Cardiac muscle cell (in vitro differentiated cells and primary cell): Measurements from ENCODE around the gene MYO5B. TPM values are rescaled to one million over a fixed set of nuclear protein-coding genes. Genes with fewer than 3 reads are reported as not detected.

Experiments used
- DNase-seq, 2 donors: peaks; one replicate each; pipeline versions ENCODE4 v3.0.0 to v3.0.0-alpha.2; 2010 to 2017; ENCODE audit warnings: low read depth in 1 of 2, low spot score in 1 of 2
- H3K27ac ChIP-seq: fragments of 200-600 bp; sonication (generic); 2 replicates; pipeline ENCODE4 v1.5.1; 2016
- H3K27me3 ChIP-seq: fragments of 200-600 bp; sonication (generic); 2 replicates; pipeline ENCODE4 v1.6.0; 2016; ENCODE audit warnings: control low read depth
- H3K36me3 ChIP-seq: fragments of 200-600 bp; sonication (generic); 2 replicates; pipeline ENCODE4 v1.5.1; 2016; ENCODE audit warnings: control low read depth
- H3K4me1 ChIP-seq: fragments of 200-600 bp; sonication (generic); 2 replicates; pipeline ENCODE4 v1.8.1; 2017; ENCODE audit warnings: low read depth, mild to moderate bottlenecking, mixed run types
- H3K4me3 ChIP-seq: fragments of 200-600 bp; sonication (generic); 2 replicates; pipeline ENCODE4 v1.5.1; 2016; ENCODE audit warnings: mild to moderate bottlenecking
- H3K9me3 ChIP-seq: fragments of 200-600 bp; sonication (generic); 2 replicates; pipeline ENCODE4 v1.5.1; 2017; ENCODE audit warnings: low read depth, mild to moderate bottlenecking, control low read depth
- CTCF ChIP-seq: IDR thresholded peaks from 2 replicates; pipeline ENCODE4 v1.5.1; 2012; ENCODE audit warnings: low read depth, mild to moderate bottlenecking, low read length
- polyA plus RNA-seq: library from polyadenylated mRNA; unstranded; fragments of >200 nt; fragmentation: Nextera tagmentation; extraction: Ambion mirVana; gene quantifications from 2 replicates; pipeline ENCODE4 v1.2.1, GENCODE V29; 2016
- total RNA-seq: library from RNA; depleted of rRNA; stranded (reverse); fragments of >200 nt; gene quantifications from 2 replicates; pipeline ENCODE4 v1.2.3, GENCODE V29; 2016

Gene MYO5B
- total and polyA plus RNA-seq, 2 experiments from 2014 or later, result 3.0 to 16.7 TPM

GRCh38 chr18:49851624-49852023 is 343.3 kb downstream of the MYO5B start:
- Histone ChIP-seq H3K27me3 (no peaks in the 10 kb centered on the region), H3K27ac (no peak overlapping the region), H3K4me1 (no peaks in the 10 kb centered on the region), H3K36me3 (no peaks in the 10 kb centered on the region), H3K4me3 (no peak overlapping the region), H3K9me3 (no peaks in the 10 kb centered on the region)
- no peak for DNase-seq
- no peak for TF ChIP-seq CTCF

- TF ChIP-seq CTCF, result no peak
- Histone ChIP-seq H3K4me3 (no peak overlapping the region), H3K9me3 (no peaks in the 10 kb centered on the region), H3K36me3 (no peaks in the 10 kb centered on the region), H3K27ac (no peak overlapping the region), H3K27me3 (no peaks in the 10 kb centered on the region), H3K4me1 (no peaks in the 10 kb centered on the region)
- DNase-seq, result no peak
Measured at GRCh38 chr18:49850636-49851035, 344.3 kb downstream of the MYO5B start.

- Histone ChIP-seq H3K4me3 (no peak overlapping the region), H3K27ac (no peak overlapping the region), H3K27me3 (no peaks in the 10 kb centered on the region), H3K36me3 (no peaks in the 10 kb centered on the region), H3K4me1 (no peaks in the 10 kb centered on the region), H3K9me3 (no peaks in the 10 kb centered on the region)
- TF ChIP-seq CTCF, result no peak
- DNase-seq, result peak in 1 of 2 donors; percentile 85
Measured at GRCh38 chr18:49849331-49850217, 345.4 kb downstream of the MYO5B start.

GRCh38 chr18:49848115-49848514 is 346.8 kb downstream of the MYO5B start:
- no peaks in the 10 kb centered on the region for H3K4me1 ChIP-seq
- H3K9me3 ChIP-seq, result no peaks in the 10 kb centered on the region
- no peak for TF ChIP-seq CTCF
- H3K36me3 ChIP-seq, result no peaks in the 10 kb centered on the region
- H3K27me3 ChIP-seq, result no peaks in the 10 kb centered on the region
- DNase-seq, result no peak
- H3K4me3 ChIP-seq, result no peak overlapping the region
- no peak overlapping the region for H3K27ac ChIP-seq

- no peak for DNase-seq
- H3K4me1 ChIP-seq, result no peaks in the 10 kb centered on the region
- H3K9me3 ChIP-seq, result no peaks in the 10 kb centered on the region
- no peak overlapping the region for H3K4me3 ChIP-seq
- no peaks in the 10 kb centered on the region for H3K27me3 ChIP-seq
- no peak for TF ChIP-seq CTCF
- H3K36me3 ChIP-seq, result no peaks in the 10 kb centered on the region
- no peak overlapping the region for H3K27ac ChIP-seq
Measured at GRCh38 chr18:49847524-49847923, 347.4 kb downstream of the MYO5B start.
